GM10248 (cell line): ENCODE measurements around the gene DDX39A.
"Not testable (repeated sequence)": the region's sequence is repeated elsewhere in the genome, so short reads cannot be mapped to it uniquely, and the experiment has no call there.

Experiments
- CTCF ChIA-PET: fragments of 300-600 bp; sonication (Branson Sonifier 250); formaldehyde crosslinking; extraction: SDS; loops from one replicate; lab custom pipeline; 2021; ENCODE audit warnings: antibody characterized with exemption; lab: Yijun Ruan, JAX
- POLR2A ChIA-PET: fragments of 350-650 bp; sonication (Branson Sonifier 250); formaldehyde crosslinking; extraction: SDS; loops from one replicate; lab custom pipeline; 2020; ENCODE audit warnings: antibody characterized with exemption; lab: Yijun Ruan, JAX
- DNase-seq: peaks from one replicate; pipeline ENCODE4 v3.0.0; 2012; ENCODE audit errors: extremely low spot score
- TF ChIP-seq, protein P1 (sequence below): IDR thresholded peaks from 2 replicates; pipeline ENCODE4 v1.5.1; 2012; ENCODE audit warnings: mild to moderate bottlenecking, low read depth; ENCODE audit errors: extremely low read depth, missing control alignments, control extremely low read depth

DDX39A gene

GRCh38 chr19:14405758-14406644 lies 13.1 kb downstream of the DDX39A start:
- CTCF ChIA-PET, result interaction anchor here (0.6 to 2.9 kb wide), 29 partner anchors 9 to 269 kb away, joined by 3 to 17 read pairs (median 5); partner anchors contain the start of genes ADGRE5, ASF1B, DDX39A and PKN1
- DNase-seq, result peak; percentile 98
- POLR2A ChIA-PET, result interaction anchor here (0.5 to 2.4 kb wide), 6 partner anchors 9 to 1504 kb away, joined by 3 to 7 read pairs (median 6); partner anchors contain the start of genes ASF1B and DNAJB1
- TF ChIP-seq, protein P1, sequence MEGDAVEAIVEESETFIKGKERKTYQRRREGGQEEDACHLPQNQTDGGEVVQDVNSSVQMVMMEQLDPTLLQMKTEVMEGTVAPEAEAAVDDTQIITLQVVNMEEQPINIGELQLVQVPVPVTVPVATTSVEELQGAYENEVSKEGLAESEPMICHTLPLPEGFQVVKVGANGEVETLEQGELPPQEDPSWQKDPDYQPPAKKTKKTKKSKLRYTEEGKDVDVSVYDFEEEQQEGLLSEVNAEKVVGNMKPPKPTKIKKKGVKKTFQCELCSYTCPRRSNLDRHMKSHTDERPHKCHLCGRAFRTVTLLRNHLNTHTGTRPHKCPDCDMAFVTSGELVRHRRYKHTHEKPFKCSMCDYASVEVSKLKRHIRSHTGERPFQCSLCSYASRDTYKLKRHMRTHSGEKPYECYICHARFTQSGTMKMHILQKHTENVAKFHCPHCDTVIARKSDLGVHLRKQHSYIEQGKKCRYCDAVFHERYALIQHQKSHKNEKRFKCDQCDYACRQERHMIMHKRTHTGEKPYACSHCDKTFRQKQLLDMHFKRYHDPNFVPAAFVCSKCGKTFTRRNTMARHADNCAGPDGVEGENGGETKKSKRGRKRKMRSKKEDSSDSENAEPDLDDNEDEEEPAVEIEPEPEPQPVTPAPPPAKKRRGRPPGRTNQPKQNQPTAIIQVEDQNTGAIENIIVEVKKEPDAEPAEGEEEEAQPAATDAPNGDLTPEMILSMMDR, result peak; percentile 91

DNA sequence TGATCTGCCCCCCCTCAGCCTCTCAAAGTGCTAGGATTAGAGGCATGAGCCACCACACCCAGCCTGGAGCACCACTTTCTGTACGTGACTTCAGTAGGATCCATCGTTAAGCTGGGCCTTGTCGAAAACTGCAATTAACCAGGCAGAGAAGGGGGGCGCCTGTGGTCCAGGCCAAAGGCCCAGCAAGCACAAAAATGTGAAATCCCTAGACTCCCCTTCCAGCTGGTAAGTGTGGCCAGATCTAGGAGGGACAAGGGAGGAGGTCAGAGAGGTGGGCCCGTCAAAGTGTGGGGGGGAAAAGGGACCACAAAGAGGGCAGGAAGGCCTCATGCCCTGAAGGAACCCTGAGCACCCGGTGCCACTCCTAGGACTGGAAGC lies 13.8 kb downstream of the DDX39A start:
- no peak for DNase-seq
- ChIA-PET POLR2A (interaction anchor here (0.9 to 2.4 kb wide), 4 partner anchors 10 to 269 kb away, joined by 3 to 7 read pairs (median 6); partner anchors contain the start of genes ASF1B and DNAJB1), CTCF (interaction anchor here (0.8 to 2.9 kb wide), 22 partner anchors 8 to 269 kb away, joined by 3 to 17 read pairs (median 8); partner anchors contain the start of genes ADGRE5, ASF1B, DDX39A and PKN1)
- TF ChIP-seq, protein P1, result no peak

GRCh38 chr19:14404312-14404711 lies 14.8 kb downstream of the DDX39A start:
- CTCF ChIA-PET, result interaction anchor here (1.0 to 2.9 kb wide), 4 partner anchors 22 to 268 kb away, joined by 3 to 11 read pairs (median 4); partner anchors contain the start of genes ADGRE5 and ASF1B
- peak; percentile 6 for DNase-seq
- POLR2A ChIA-PET, result interaction anchor here (0.7 to 2.0 kb wide), 6 partner anchors 10 to 1249 kb away, joined by 4 to 9 read pairs (median 5); partner anchors contain the start of genes ADGRE5 and ASF1B
- TF ChIP-seq, protein P1, result no peak

DNA sequence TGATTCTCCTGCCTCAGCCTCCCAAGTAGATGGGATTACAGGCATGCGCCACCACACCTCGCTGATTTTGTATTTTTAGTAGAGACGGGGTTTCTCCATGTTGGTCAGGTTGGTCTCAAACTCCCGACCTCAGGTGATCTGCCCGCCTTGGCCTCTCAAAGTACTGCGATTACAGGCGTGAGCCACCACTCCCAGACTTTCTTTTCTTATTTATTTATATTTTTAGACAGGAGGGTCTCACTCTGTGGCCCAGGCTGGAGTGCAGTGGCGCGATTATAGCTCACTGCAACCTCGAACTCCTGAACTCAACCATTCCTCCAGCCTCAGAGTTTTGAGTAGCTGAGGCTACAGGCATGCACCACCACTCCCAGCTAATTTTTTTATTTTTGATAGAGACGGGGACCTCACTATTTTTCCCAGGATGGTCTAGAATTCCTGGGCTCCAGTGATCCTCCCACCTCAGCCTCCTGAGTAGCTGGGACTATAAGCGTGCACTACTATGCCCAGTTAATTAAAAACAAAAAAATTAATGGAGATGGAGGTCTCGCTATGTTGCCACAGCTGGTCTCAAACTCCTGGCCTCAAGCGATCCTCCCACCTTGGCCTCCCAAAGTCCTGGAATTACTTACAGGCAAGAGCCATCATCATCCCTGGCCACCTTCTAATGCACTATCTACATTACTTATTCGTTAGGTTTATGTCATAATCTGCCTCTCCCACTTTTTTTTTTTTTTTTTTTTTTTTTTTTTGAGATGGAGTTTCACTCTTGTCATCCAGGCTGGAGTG lies 15.8 kb downstream of the DDX39A start:
- ChIA-PET POLR2A (interaction anchor here (0.7 to 2.0 kb wide), 4 partner anchors 9 to 1248 kb away, joined by 4 to 9 read pairs (median 6); partner anchors contain the start of gene ADGRE5), CTCF (interaction anchor here (1.1 to 1.8 kb wide), 3 partner anchors 21 to 267 kb away, joined by 3 to 5 read pairs (median 3); partner anchors contain the start of gene ASF1B)

DNA sequence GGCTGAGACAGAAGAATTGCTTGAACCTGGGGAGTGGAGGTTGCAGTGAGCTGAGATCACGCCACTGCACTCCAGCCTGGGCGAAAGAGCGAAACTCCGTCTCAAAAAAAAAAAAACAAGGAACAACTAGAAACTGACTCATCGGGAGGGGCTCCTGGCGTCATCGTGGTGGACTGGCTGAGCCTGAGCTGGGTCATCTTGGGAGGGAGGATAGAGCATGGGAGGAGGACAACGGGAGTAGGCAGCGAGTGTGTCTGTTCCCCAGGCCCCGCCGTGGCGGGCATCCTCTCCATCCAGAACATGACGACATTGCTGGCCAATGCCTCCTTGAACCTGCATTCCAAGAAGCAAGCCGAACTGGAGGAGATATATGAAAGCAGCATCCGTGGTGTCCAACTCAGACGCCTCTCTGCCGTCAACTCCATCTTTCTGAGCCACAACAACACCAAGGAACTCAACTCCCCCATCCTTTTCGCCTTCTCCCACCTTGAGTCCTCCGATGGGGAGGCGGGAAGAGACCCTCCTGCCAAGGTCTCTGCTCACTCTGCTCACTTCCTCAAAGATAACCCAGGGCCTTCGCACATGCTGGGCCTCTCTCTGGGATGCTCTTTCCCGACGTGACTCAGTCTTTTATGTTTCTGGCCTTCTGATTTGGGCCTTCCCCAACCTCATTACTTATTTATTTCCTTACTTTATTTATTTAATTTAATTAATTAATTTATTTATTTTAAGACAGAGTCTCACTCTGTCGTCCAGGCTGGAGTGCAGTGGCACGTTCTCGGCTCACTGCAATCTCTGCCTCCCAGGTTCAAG lies 16.6 kb downstream of the DDX39A start:
- CTCF ChIA-PET, result interaction anchor here (1.2 to 1.4 kb wide), 2 partner anchors 22 to 40 kb away, joined by 3 to 4 read pairs; no protein-coding TSS in a partner anchor
- DNase-seq, result no peak
- POLR2A ChIA-PET, result interaction anchor here (2.0 kb wide), 1 partner anchor 8 kb away, joined by 7 read pairs; no protein-coding TSS in a partner anchor
- TF ChIP-seq, protein P1, result no peak

More for the DNA sequence above, 15.8 kb downstream of the DDX39A start:
- DNase-seq, result not testable (repeated sequence)
